Measurements from ENCODE around the gene KRTCAP2.
"Not testable (repeated sequence)": the region's sequence is repeated elsewhere in the genome, so short reads cannot be mapped to it uniquely, and the experiment has no call there.

KRTCAP2 gene

GRCh38 chr1:155199792-155200191 is 26.7 kb upstream of the KRTCAP2 start:
- no peak for DNase-seq (ENCODE audit: low read depth in 2 of 2)

GRCh38 chr1:155198547-155198906 is 25.4 kb upstream of the KRTCAP2 start:
- DNase-seq (ENCODE audit: low read depth in 2 of 2) = no peak

DNA sequence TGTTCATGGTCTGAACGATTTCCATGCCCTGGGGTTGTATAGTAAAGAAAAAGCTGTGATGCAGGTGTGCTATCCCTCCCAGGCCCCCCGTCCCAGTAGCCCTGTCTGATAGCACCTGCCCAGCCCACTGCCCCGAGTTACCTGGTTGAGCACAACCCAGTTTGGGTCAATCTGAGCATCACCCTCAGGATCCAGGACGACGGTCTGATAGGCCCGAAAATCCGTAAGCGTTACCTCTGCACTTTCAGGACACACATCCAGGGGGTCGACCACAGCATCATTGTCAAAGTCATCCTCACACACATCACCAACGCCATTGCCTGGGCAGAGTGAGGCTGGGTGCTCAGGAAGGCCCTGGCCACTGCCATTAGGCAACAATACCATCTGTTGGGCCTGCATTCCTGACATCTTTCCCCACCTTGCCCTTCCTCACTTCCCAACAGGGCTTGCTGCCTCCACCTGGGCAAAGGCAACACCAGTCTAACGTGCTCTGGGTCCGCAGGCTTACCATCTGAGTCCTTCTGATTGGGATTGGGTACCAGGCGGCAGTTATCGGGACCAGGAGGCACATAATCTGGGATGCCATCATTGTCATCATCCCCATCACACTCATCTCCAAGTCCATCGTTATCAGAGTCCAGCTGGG is 24.9 kb upstream of the KRTCAP2 start:
- no peak for DNase-seq (ENCODE audit: low read depth in 2 of 2)

- no peak for DNase-seq (ENCODE audit: low read depth in 2 of 2)
Measured at GRCh38 chr1:155196893-155197638, 24.0 kb upstream of the KRTCAP2 start.

DNA sequence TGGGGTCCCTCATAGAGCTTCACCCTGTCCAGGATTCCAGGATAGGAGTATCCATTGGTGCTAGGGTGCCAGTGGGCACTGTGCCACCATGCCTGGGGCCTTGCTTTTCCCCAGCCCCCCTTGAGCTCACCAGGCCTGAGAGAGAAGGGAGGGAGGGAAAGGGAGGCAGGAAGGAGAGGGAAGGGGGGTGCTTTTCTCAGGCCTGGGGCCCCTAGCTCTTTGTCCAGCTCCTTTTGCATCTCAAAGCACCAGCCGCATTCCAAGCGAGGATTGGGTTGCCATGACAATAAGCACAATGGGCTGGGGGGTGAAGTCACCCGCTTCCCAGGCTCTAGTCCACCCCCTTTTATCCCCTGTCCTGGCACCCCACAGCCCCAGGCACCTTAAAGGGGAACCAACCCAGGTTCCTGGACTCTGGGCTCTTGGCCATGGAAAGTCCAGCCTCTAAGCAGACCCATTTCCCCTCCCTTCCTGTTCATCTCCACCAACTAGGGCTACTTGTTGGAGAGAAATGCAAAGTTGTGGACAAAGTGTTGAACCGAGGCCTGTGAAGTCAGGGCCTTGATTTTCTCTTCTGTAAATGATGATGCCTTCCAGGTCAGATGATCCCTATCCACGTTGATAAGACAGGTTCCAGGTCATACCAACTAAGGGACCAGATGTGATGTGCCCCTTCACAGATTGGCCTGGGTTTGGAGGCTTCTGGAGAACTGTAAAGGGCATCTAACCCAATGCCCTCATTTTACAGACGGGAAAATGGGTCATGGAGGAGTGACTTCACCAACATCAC is 23.2 kb upstream of the KRTCAP2 start:
- no peak for DNase-seq (ENCODE audit: low read depth in 2 of 2)

GRCh38 chr1:155195201-155196102 is 22.3 kb upstream of the KRTCAP2 start:
- DNase-seq (ENCODE audit: low read depth in 2 of 2) = no peak

DNA sequence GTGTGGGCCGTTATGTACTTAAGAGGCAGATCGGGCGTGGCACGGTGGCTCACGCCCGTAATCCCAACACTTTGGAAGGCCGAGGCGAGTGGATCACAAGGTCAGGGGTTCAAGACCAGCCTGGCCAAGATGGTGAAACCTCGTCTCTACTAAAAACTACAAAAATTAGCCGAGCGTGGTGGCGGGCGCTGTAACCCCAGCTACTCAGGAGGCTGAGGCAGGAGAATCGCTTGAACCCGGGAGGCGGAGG is 20.8 kb upstream of the KRTCAP2 start:
- DNase-seq (ENCODE audit: low read depth in 2 of 2) = not testable (repeated sequence)

DNA sequence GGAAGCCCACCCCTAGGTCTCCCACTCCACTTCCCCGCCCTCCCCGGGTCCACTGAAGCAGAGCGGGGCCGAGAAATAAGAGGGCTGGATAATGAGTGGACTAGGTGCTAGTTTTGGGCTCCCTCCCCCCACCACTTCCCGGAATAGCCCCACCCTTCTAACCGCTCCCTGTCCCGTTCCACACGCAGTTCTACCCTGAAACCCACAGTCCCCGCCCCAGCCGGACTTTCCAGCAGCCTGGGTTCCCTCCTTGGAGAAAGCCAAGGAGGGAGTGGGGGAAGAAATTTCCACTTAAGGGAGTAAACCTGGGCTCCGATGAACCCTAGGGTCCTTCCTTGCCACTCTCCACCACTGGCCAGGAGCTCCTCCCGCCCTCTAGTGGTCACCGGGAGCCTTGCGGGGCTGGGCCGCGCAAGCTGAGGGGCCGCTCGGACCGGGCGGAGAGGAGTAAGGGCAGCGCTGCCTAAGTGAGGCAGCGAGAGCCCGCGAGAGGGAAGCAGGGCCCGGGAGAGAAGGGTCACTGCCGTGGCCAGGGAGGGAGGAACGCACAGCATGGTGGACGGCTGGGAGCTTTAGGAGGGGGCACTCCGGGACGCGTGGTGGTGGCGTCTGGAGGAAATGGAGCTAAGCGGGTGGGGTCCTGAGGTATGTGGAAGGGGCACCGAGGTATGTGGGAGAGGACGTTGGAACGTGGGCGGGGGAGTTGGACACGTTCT is 20.3 kb upstream of the KRTCAP2 start:
- DNase-seq (ENCODE audit: low read depth in 2 of 2) = peak; percentile 78 to 79

DNA sequence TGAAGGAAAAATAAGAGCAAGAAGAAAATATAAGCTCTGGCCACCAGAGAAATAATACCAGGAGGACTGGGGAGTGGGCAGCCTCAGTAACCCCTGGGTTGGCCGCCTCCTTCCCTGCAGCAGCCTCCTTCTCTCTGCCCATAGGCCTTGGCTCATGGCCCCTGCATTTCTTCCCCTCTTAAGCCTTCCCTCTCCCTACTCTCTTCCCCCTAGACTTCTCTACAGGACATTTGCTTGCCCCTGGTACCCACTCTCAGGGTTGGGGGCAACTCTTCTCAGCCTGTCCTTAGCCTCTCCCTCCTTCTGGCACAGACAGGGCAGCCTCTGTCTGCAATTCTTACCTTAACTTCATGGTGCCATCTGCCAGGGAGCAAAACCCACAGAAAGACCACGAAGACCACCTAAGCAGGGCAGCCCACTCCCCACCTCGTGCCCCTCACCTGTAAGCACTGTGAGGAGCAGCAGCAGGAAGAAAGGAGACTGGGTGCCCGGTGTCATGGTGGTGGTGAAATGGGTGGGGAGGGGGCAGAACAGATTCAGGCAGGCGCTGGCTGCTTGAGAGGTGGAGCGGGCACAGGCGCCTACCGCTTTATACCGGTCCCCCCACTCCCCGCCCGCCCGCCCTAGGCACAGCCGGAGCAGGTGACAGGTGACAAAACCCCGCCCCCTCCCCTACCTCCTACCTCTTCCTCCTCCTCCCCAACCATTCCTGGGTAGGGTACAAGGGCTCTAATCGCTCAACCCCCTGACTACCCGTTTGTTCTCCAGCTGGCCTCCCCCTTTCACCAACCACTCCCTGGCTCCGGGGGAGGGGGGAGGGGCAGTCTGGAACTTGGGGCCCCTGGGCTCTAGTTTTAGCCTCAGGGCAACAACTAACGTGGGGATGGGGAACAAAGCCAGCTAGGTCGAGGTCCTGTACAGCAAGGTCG is 19.5 kb upstream of the KRTCAP2 start:
- DNase-seq (ENCODE audit: low read depth in 2 of 2) = no peak

- no peak for DNase-seq (ENCODE audit: low read depth in 2 of 2)
Measured at GRCh38 chr1:155191904-155192303, 18.8 kb upstream of the KRTCAP2 start.

DNA sequence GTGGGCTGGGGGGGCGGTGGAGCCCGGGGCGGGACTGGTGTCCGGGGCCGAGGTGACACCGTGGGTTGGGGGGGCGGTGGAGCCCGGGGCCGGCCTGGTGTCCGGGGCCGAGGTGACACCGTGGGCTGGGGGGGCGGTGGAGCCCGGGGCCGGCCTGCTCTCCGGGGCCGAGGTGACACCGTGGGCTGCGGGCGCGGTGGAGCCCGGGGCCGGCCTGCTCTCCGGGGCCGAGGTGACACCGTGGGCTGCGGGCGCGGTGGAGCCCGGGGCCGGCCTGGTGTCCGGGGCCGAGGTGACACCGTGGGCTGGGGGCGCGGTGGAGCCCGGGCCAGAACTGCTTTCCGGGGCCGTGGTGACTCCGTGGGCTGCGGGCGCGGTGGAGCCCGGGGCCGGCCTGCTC is 16.8 kb upstream of the KRTCAP2 start:
- not testable (repeated sequence) for DNase-seq (ENCODE audit: low read depth in 2 of 2)

DNA sequence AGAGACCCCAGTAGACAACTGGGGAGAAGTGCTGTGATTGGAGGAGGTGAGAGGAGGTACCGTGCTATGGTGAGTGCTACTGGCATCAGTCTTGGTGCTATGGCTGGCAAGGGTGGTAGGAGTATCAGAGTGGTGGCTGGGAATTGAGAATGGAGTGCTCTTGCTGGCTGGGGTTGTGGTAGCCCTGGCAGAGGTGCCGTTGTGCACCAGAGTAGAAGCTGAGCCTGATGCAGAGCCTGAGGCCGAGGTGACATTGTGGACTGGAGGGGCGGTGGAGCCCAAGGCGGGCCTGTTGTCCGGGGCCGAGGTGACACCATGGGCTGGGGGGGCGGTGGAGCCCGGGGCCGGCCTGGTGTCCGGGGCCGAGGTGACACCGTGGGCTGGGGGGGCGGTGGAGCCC is 15.2 kb upstream of the KRTCAP2 start:
- DNase-seq (ENCODE audit: low read depth in 2 of 2) = no peak

DNA sequence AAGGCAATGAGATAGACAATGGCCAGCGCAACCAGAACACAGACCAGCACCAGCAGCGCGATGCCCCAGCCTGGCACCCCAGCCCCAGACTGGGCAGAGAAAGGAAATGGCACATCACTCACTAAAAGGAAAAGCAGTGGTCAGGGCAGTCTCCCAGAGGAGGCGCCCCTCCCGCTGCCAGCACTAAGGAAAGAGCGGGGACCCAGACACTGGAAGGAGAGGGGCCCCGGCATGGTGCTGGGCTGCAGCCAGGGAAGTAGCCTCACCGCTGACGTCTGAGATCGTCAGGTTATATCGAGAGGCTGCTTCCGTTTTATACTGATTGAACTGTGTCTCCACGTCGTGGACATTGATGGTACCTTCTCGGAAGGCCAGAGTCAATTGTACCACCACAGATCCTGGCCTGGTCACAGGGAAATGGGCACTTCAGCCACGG is 14.4 kb upstream of the KRTCAP2 start:
- no peak for DNase-seq (ENCODE audit: low read depth in 2 of 2)

GRCh38 chr1:155186794-155187455 is 13.8 kb upstream of the KRTCAP2 start:
- DNase-seq (ENCODE audit: low read depth in 2 of 2) = no peak

DNA sequence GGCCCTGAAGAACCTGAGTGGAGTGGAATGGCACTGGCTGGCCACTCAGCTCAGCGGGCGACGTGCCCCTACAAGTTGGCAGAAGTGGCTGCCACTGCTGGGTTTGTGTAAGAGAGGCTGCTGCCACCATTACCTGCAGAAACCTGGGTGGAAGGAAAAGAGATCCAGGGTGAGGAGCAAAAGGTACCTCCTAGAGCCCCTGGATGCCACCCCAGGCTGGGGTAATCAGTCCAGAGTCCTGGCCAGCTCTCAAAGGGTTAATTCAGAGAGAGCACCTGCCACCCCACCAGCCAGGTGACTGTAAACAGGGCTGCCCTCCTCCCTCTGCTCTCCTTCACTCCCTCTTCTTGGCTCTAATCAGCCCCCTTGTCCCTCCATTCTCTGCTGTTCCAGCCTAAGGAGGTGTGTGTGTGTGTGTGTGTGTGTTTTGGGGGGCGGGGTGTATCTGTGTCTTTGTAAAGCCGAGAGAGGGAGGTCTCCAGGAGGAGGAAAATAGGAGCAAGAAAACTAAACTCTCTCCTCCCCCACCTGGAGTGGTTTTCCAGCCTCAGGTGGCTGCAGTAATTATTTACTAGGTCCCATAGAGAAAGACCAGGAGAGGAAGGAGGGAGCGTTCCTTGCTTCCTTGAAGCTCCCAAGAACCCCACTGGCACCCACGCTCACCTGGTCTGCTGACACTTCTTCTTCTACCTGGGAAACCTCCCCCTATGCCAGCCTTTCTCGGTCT is 13.1 kb upstream of the KRTCAP2 start:
- no peak for DNase-seq (ENCODE audit: low read depth in 2 of 2)

- DNase-seq (ENCODE audit: low read depth in 2 of 2) = no peak
Measured at GRCh38 chr1:155185783-155186066, 12.6 kb upstream of the KRTCAP2 start.

- DNase-seq (ENCODE audit: low read depth in 2 of 2) = no peak
Measured at GRCh38 chr1:155184835-155185782, 12.0 kb upstream of the KRTCAP2 start.

DNA sequence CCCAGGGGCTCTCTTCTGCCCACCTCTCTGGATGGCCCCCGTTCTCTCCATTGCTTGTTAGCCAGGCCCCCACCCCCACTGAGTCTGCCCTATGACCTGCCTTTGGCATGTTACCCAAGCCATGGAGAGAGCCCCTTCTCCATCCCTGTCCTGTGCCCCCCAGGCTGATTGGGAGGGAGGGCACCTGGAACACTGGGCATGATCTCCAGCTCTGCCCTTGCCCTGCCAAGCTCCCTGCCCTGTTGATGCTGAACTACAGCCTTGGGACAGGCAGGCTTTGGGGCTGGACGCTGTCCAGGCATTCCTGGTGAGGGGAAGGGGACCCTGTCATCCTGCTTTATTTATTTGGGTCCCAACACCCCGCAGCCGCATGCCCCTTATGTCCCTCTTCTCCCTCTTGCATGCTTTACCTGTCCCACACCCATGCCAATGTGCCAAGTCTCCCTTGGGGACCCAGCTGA is 11.3 kb upstream of the KRTCAP2 start:
- DNase-seq (ENCODE audit: low read depth in 2 of 2) = no peak
